Osteocyte (in vitro differentiated cells): ENCODE measurements around the gene TMOD1. TPM values are rescaled to one million over a fixed set of nuclear protein-coding genes. Genes with fewer than 3 reads are reported as not detected.

ENCODE experiments used
- DNase-seq: peaks from one replicate; pipeline ENCODE4 v3.0.0; 2021; ENCODE audit warnings: mixed read lengths; ENCODE audit not compliant: unreplicated experiment; ENCODE audit errors: extremely low spot score
- H3K27ac Mint-ChIP-seq: one replicate; pipeline ENCODE4 v1.8.0; 2021; ENCODE audit warnings: mild to moderate bottlenecking, mixed read lengths; ENCODE audit not compliant: unreplicated experiment
- H3K27me3 Mint-ChIP-seq: one replicate; pipeline ENCODE4 v1.8.0; 2021; ENCODE audit warnings: mixed read lengths; ENCODE audit not compliant: unreplicated experiment
- H3K36me3 Mint-ChIP-seq: one replicate; pipeline ENCODE4 v1.8.0; 2021; ENCODE audit warnings: mixed read lengths; ENCODE audit not compliant: unreplicated experiment
- H3K4me1 Mint-ChIP-seq: one replicate; pipeline ENCODE4 v1.8.0; 2021; ENCODE audit warnings: mixed read lengths; ENCODE audit not compliant: unreplicated experiment
- H3K4me3 Mint-ChIP-seq: one replicate; pipeline ENCODE4 v1.8.0; 2021; ENCODE audit warnings: mild to moderate bottlenecking, moderate library complexity, mixed read lengths; ENCODE audit not compliant: unreplicated experiment
- H3K9me3 Mint-ChIP-seq: one replicate; pipeline ENCODE4 v1.8.0; 2021; ENCODE audit warnings: mixed read lengths; ENCODE audit not compliant: unreplicated experiment
- total RNA-seq: library from RNA; stranded (reverse); gene quantifications from 2 replicates; pipeline ENCODE4 v1.2.1, GENCODE V29; 2021
- TF ChIP-seq, protein P1 (sequence below): fragments of 200-600 bp; sonication (generic); IDR thresholded peaks from 2 replicates; pipeline ENCODE4 v1.5.0; 2021; ENCODE audit warnings: antibody characterized with exemption, mild to moderate bottlenecking, moderate library complexity

The TMOD1 gene
- total RNA-seq, 1 donor from 2014 or later: not detected

DNA sequence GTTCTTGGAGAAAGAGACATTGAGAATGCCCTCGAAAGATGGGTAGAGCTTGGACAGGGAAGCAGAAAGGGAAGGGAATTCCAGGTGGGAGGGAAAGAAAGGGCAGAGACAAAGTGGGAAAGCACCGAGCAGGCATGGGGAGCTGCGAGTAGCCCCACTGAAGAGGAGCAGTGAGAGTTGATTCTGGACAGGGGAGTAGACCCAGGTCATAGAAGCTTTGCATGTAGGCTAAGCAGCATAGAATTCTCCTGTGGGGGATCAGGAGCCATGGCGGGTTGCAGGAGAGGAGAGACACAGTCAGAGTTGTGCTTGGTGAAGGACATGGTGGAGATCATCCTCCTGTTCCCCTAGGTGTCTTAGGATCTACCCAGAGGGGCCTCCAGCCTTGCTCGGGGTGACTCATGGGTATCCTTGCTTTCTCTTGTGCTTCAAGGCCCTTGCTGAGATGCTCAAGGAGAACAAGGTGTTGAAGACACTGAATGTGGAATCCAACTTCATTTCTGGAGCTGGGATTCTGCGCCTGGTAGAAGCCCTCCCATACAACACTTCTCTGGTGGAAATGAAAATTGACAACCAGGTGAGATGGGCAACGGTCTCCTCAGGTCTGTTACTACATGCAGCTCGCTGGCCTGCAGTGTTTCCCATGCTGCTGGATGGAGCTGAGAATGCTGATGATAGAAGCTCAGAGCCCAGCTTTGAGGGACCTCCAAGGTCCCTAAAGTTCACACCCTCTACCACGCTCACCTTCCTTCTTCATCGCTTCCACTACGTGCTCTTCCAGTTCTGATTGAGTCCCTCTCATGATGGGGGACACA is 67.2 kb downstream of the TMOD1 start:
- Mint-ChIP-seq H3K9me3 (no peaks in the 10 kb centered on the region), H3K27me3 (peaks cover 14% of the 10 kb centered on the region), H3K4me3 (no peak overlapping the region), H3K36me3 (no peaks in the 10 kb centered on the region), H3K4me1 (no peaks in the 10 kb centered on the region), H3K27ac (no peak overlapping the region)
- TF ChIP-seq, protein P1, sequence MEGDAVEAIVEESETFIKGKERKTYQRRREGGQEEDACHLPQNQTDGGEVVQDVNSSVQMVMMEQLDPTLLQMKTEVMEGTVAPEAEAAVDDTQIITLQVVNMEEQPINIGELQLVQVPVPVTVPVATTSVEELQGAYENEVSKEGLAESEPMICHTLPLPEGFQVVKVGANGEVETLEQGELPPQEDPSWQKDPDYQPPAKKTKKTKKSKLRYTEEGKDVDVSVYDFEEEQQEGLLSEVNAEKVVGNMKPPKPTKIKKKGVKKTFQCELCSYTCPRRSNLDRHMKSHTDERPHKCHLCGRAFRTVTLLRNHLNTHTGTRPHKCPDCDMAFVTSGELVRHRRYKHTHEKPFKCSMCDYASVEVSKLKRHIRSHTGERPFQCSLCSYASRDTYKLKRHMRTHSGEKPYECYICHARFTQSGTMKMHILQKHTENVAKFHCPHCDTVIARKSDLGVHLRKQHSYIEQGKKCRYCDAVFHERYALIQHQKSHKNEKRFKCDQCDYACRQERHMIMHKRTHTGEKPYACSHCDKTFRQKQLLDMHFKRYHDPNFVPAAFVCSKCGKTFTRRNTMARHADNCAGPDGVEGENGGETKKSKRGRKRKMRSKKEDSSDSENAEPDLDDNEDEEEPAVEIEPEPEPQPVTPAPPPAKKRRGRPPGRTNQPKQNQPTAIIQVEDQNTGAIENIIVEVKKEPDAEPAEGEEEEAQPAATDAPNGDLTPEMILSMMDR: no peak
- no peak for DNase-seq

DNA sequence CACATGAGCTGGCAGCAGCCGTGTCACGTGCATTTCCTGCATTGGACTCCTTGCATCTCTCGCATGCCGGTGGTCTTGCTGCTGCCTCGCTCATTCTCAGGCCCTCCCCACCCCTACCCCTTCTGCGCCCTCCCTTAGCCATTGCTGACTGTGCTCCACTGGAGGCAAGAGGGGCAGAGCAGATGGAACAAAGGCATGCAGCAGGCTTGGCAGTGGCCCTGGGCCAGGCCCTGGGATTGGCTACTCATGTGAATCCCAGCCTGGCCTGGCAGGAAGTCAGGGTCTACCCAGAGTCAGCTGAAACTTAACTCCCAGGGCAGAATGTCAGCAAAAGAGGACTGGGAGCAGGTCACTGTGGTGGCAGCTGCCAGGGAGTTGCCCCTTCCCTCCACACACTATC is 69.4 kb downstream of the TMOD1 start:
- peaks cover 12% of the 10 kb centered on the region for H3K27me3 Mint-ChIP-seq
- H3K4me1 Mint-ChIP-seq: no peaks in the 10 kb centered on the region
- no peaks in the 10 kb centered on the region for H3K36me3 Mint-ChIP-seq
- H3K27ac Mint-ChIP-seq: no peak overlapping the region
- no peak for DNase-seq
- H3K9me3 Mint-ChIP-seq: no peaks in the 10 kb centered on the region
- TF ChIP-seq, protein P1: no peak
- H3K4me3 Mint-ChIP-seq: no peak overlapping the region

DNA sequence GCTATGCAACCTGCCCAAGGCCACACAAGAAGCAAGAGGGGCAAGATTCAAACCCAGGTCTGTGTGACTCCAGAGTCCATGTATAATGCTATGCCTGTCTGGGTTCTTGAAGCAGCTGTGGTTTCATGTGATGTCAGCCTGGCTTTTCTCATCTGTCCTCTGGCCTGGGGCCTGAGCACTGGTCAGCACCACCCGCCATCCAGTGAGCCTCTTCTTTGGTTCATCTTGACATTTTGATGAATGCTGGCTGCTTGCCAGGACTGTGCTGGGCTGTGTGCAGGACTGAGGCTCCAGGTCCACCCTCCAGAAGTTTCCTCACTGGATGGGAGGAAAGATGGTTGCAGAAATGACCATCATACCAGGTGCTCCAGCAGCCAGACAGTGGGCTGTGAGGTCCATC is 70.2 kb downstream of the TMOD1 start:
- Mint-ChIP-seq H3K27ac (no peak overlapping the region), H3K9me3 (no peaks in the 10 kb centered on the region), H3K4me1 (no peaks in the 10 kb centered on the region), H3K27me3 (peaks cover 12% of the 10 kb centered on the region), H3K4me3 (no peak overlapping the region), H3K36me3 (no peaks in the 10 kb centered on the region)
- TF ChIP-seq, protein P1: no peak
- no peak for DNase-seq

DNA sequence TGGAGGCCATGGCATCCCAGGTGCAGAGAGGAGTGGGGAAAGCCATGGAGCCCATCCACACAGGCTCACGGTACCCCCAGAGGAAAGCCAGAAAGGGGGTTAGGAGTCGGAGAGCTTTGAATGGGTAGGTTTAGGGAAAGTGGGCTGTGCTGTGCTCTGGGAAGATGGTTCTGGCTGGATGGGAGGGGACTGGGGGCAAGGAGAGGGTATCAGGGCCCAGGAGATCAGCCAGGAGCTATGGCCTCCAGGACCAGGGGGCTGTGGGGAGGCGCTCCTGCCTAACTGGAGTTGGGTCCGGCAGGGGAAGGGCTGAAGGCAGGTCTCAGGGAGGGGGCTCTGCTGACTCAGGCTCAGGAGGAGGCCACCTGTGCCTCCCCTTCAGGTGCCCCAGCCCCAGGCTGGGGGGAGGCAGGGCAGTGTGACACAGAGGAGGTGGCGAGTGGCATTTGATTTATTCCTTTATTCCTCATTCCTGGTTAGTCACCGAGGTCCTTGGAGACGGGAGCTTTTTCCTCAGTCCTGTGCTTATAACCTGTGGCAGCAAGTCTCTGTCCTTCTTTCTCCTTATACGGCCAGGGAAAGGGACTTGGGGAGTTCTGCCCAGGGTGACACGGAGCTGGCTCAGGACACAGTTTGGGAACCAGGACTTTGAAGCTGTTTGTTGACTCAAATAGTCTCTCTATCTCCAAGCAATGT is 70.9 kb downstream of the TMOD1 start:
- TF ChIP-seq, protein P1: no peak
- Mint-ChIP-seq H3K36me3 (no peaks in the 10 kb centered on the region), H3K4me1 (no peaks in the 10 kb centered on the region), H3K27ac (no peak overlapping the region), H3K9me3 (no peaks in the 10 kb centered on the region), H3K27me3 (peaks cover 12% of the 10 kb centered on the region), H3K4me3 (no peak overlapping the region)
- DNase-seq: no peak

DNA sequence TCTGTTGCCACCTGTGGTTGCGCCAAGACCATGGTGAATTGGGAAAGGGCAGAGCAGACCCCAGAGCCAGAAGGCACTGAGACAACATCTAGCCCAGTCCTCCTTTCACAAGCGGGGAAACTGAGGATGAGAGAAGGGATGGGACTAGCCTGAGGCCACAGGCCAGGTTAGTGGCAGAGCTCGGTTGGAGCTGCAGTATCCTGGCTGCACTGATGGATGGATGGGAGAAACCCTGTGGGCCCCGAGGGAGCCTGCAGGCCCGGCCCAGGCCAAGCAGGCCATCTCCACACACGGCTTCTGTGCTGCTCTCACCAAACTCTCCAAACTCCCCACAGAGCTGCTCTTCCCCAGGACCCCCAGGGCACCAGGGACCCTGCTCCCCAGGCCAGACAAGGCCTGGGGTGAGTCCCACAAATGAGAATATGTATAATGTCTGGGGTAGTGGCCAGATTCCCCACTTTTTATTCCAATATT is 71.5 kb downstream of the TMOD1 start:
- Mint-ChIP-seq H3K4me1 (no peaks in the 10 kb centered on the region), H3K27me3 (peaks cover 10% of the 10 kb centered on the region), H3K9me3 (no peaks in the 10 kb centered on the region), H3K36me3 (no peaks in the 10 kb centered on the region), H3K4me3 (no peak overlapping the region), H3K27ac (no peak overlapping the region)
- no peak for DNase-seq
- TF ChIP-seq, protein P1: no peak
